Right cardiac atrium (tissue), 5 donors: Measurements from ENCODE around the gene PMFBP1. TPM values are rescaled to one million over a fixed set of nuclear protein-coding genes. Genes with fewer than 3 reads are reported as not detected.

ENCODE experiments used
- ATAC-seq, 2 donors: fragments of 200-7000 bp; cut with Tn5 transposase; one replicate each; pipeline versions ENCODE4 v1.8.0 to v1.9.1; 2020; ENCODE audit warnings: moderate library complexity in 2 of 2, mild to moderate bottlenecking in 1 of 2
- DNase-seq, 3 donors: peaks; one replicate each; pipeline ENCODE4 v3.0.0-alpha.2; 2020
- H3K27ac ChIP-seq: one replicate; pipeline ENCODE4 v1.5.1; 2013; ENCODE audit warnings: mild to moderate bottlenecking, low read length, control low read depth, moderate library complexity
- H3K27me3 ChIP-seq: one replicate; pipeline ENCODE4 v1.6.1; 2013; ENCODE audit not compliant: control insufficient read depth, insufficient read depth
- H3K4me1 ChIP-seq: one replicate; pipeline ENCODE4 v1.6.1; 2013; ENCODE audit warnings: low read length; ENCODE audit not compliant: control insufficient read depth, insufficient read depth
- H3K4me3 ChIP-seq: one replicate; pipeline ENCODE4 v1.5.1; 2013; ENCODE audit warnings: low read length, control low read depth
- H3K9me3 ChIP-seq: one replicate; pipeline ENCODE4 v1.6.1; 2013; ENCODE audit warnings: low read length; ENCODE audit not compliant: control insufficient read depth
- WGBS: extraction: QIAGEN DNeasy Blood & Tissue Kit; methylation state at CpG from one replicate; pipeline ENCODE4 v1.1.7; 2013; 5-methylcytosine and 5-hydroxymethylcytosine counted together
- intact Hi-C, 4 donors: fragments of 100-400 bp; cut with DNase I; formaldehyde crosslinking; loops; one replicate each; pipeline versions ENCODE4 v1.11.0 to v1.14.0; 2022 to 2023
- polyA plus RNA-seq: library from polyadenylated mRNA; stranded (reverse); fragments of 200-250 nt; gene quantifications from one replicate; pipeline ENCODE4 v1.2.3, GENCODE V29; 2013
- total RNA-seq, 4 donors: library from RNA; stranded (reverse); fragmentation: NEBNext Ultra II Directional; extraction: Animal tissue kit (Norgen Biotek cat#: 25700); gene quantifications; one replicate each; pipeline ENCODE4 v1.2.1, GENCODE V29; 2021
- donor health status: healthy with polysubstance abuse.
- donor health status: DM: no; HTN: yes; CAD: no.
- donor health status: DM: no; HTN: no; CAD: no.
- donor health status: DM: no; HTN: yes; CAD: no; lungs with severe emphysema.
- donor health status: DM: yes; HTN: yes; CAD: no.

The PMFBP1 gene
- total and polyA plus RNA-seq, 5 donors, result 0.38 to 0.51 (median 0.43) TPM; not detected in 1

DNA sequence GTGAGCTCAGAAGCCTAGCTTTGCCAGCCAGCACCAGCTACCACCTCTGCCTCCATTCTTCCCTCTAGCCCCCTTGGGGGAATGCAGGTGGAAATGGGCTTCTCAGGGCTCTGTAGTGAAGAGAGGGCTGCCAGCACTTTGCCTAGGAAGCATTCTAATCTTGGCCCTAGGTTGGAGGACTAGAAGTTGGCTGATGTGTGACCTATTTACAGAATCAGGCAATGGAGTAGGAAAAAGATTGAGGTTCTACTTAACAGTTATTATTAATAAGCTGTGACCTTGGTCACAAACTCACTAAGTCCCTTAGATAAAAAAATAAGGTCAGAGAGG, 58.4 kb downstream of the PMFBP1 start:
- H3K4me1 ChIP-seq, result no peaks in the 10 kb centered on the region
- intact Hi-C loops, result no loop called here
- no peak overlapping the region for H3K4me3 ChIP-seq
- DNase-seq, result no peak
- no peaks in the 10 kb centered on the region for H3K27me3 ChIP-seq
- ATAC-seq, result peak; percentile 8 to 17
- no peak overlapping the region for H3K27ac ChIP-seq
- no peaks in the 10 kb centered on the region for H3K9me3 ChIP-seq

GRCh38 chr16:72112906-72113615, 58.9 kb downstream of the PMFBP1 start:
- Histone ChIP-seq H3K4me3 (no peak overlapping the region), H3K27me3 (no peaks in the 10 kb centered on the region), H3K27ac (no peak overlapping the region), H3K9me3 (no peaks in the 10 kb centered on the region), H3K4me1 (no peaks in the 10 kb centered on the region)
- DNase-seq (no peak), ATAC-seq (peak in 1 of 2 donors; percentile 16)
- 93% methylated on average over 7 of the region's 7 CpGs for WGBS
- intact Hi-C loops, result no loop called here

DNA sequence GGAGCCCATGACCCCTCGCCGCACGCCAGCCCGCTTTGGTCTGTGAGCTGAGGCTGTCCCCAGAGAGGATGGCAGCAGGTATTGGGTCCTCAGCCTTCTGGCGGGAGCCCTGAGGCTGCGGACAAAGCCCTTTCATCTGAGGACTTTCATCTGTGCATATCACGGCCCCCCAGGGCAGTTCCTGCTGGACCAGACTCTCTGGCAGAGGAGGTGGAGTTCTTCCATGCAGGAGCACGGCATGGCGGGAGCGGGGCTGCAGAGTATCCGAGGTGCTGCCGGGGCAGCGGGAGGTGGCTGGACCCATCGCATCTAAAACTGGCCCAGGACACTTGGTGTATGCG, 59.5 kb downstream of the PMFBP1 start:
- WGBS, result 93% methylated on average over 15 of the region's 15 CpGs
- H3K27me3 ChIP-seq, result no peaks in the 10 kb centered on the region
- H3K4me1 ChIP-seq, result no peaks in the 10 kb centered on the region
- no peak for ATAC-seq
- peak in 1 of 3 donors; percentile 37 for DNase-seq
- H3K9me3 ChIP-seq, result no peaks in the 10 kb centered on the region
- H3K4me3 ChIP-seq, result no peak overlapping the region
- intact Hi-C loops, result no loop called here
- H3K27ac ChIP-seq, result no peak overlapping the region

DNA sequence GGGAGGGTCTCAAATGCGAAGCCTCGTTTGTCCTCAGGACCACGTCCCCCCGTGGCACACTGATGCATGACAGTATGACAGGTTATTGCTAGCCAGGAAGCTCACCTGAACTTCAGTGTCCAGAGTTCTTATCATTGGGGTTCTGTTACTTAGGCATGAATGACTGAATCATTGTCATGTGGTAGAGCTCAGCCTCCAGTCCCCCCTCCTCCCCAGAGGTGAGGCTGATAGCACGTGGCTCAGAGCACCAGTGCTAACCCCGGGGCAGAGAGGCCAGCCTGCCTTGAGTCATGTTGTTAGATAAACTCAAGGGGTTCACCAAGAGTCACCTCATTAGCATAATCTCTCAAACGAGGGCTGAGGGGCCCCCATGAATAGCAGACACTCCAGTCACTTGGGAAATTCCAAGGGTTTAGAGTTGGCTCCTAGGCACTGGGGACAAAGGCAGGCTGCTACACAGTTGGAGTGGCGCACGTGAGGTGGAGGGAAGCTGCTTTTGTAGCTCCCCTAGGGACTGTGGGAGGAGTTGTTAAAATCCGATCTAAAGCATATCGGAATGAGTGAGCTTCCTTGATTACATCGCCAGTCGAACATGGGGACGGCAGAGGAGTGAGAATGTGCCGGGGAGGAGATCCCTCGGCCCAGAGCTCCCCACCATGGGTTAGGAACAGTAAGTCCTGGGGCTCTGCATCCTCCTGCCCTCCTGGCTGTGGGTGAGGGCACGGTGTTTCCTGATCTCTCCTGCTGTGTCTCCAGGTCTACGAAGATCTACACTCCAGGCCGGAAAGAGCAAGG, 60.1 kb downstream of the PMFBP1 start:
- no peaks in the 10 kb centered on the region for H3K9me3 ChIP-seq
- 75% methylated on average over 19 of the region's 19 CpGs for WGBS
- no peaks in the 10 kb centered on the region for H3K4me1 ChIP-seq
- DNase-seq (no peak), ATAC-seq (peak in 1 of 2 donors; percentile 10)
- no peak overlapping the region for H3K27ac ChIP-seq
- intact Hi-C loops, result no loop called here
- H3K4me3 ChIP-seq, result no peak overlapping the region
- no peaks in the 10 kb centered on the region for H3K27me3 ChIP-seq

GRCh38 chr16:72110662-72111615, 61.0 kb downstream of the PMFBP1 start:
- DNase-seq, result no peak
- Histone ChIP-seq H3K9me3 (no peaks in the 10 kb centered on the region), H3K27ac (no peak overlapping the region), H3K27me3 (no peaks in the 10 kb centered on the region), H3K4me1 (no peaks in the 10 kb centered on the region), H3K4me3 (no peak overlapping the region)
- 93% methylated on average over 23 of the region's 23 CpGs for WGBS
- ATAC-seq, result no peak
- intact Hi-C loops, result no loop called here

DNA sequence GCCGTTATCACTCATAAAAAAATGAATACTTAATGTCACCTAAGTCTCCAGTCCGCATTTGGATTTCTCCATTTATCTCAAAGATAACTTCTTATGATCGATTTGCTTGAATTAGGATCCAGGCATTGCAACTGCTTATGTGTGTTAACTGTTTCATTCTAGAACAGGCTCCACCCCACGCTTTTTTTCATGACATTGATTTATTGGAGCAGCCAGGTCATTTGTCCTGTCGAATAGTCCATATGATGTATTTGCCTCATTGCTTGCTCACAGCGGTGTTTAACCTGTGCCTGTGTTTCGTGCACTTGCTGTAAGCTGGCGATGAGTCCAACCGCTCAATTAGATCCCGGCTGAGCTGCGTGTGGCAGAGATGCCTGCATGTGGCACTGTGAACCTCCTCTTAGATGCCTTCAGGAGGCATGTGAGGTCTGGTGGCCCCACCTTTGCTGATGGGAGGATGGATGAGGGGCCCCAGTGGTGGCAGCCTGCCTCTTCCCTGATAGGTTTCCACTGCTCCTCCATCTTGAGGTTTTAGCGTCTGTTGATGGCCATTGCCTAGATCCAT, 61.9 kb downstream of the PMFBP1 start:
- H3K27me3 ChIP-seq, result no peaks in the 10 kb centered on the region
- no peak for DNase-seq
- intact Hi-C loops, result no loop called here
- H3K4me1 ChIP-seq, result no peaks in the 10 kb centered on the region
- no peak overlapping the region for H3K27ac ChIP-seq
- WGBS, result 91% methylated on average over 12 of the region's 12 CpGs
- no peak overlapping the region for H3K4me3 ChIP-seq
- ATAC-seq, result no peak
- no peaks in the 10 kb centered on the region for H3K9me3 ChIP-seq

- ATAC-seq (no peak), DNase-seq (no peak)
- H3K27me3 ChIP-seq, result no peaks in the 10 kb centered on the region
- whole genome bisulfite sequencing, result 95% methylated on average over 12 of the region's 12 CpGs
- H3K27ac ChIP-seq, result no peak overlapping the region
- intact Hi-C loops, result no loop called here
- H3K4me1 ChIP-seq, result no peaks in the 10 kb centered on the region
- H3K9me3 ChIP-seq, result no peaks in the 10 kb centered on the region
- H3K4me3 ChIP-seq, result no peak overlapping the region
Measured at GRCh38 chr16:72109300-72109699, 62.7 kb downstream of the PMFBP1 start.

DNA sequence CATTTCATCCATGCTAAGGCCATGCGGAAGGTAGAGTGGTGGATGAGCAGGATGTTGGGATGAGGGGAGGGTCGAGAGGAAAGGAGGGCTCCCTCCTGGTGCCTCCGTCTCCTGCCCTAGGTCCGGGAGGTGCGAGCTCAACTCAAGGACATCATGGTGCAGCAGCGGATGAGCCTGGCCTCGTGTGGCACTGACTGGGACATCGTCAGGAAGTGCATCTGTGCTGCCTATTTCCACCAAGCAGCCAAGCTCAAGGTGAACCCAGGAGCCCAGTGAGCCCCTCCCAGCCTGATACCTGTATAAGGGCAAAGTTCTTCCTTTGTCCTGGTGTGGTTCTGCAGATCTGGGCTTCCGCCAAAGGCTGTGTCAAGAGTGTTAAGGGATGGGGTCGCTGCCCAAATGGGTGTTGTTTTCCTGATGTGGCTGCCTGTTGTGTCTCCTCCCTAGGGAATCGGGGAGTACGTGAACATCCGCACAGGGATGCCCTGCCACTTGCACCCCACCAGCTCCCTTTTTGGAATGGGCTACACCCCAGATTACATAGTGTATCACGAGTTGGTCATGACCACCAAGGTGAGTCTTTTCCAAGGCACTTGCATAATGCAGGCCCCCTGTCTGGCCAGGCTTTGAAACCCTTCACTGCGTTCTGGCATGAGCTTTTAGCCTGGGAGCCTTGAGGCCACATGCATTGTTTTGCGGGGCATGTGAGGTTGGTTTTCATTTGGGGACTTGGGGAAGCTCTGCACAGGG, 63.4 kb downstream of the PMFBP1 start:
- ATAC-seq, result no peak
- intact Hi-C loops, result no loop called here
- 89% methylated on average over 16 of the region's 16 CpGs for WGBS
- no peak for DNase-seq
- Histone ChIP-seq H3K9me3 (no peaks in the 10 kb centered on the region), H3K4me1 (no peaks in the 10 kb centered on the region), H3K27ac (no peak overlapping the region), H3K27me3 (no peaks in the 10 kb centered on the region), H3K4me3 (no peak overlapping the region)

- intact Hi-C loops, result no loop called here
- H3K4me1 ChIP-seq, result no peaks in the 10 kb centered on the region
- no peak for DNase-seq
- ATAC-seq, result no peak
- no peak overlapping the region for H3K4me3 ChIP-seq
- H3K27ac ChIP-seq, result no peak overlapping the region
- WGBS, result 92% methylated on average over 17 of the region's 17 CpGs
- no peaks in the 10 kb centered on the region for H3K9me3 ChIP-seq
- H3K27me3 ChIP-seq, result no peaks in the 10 kb centered on the region
Measured at GRCh38 chr16:72107371-72107770, 64.6 kb downstream of the PMFBP1 start.

GRCh38 chr16:72105978-72106377, 66.0 kb downstream of the PMFBP1 start:
- H3K27ac ChIP-seq, result no peak overlapping the region
- no peaks in the 10 kb centered on the region for H3K9me3 ChIP-seq
- no peak overlapping the region for H3K4me3 ChIP-seq
- 98% methylated on average over 12 of the region's 12 CpGs for WGBS
- DNase-seq, result no peak
- intact Hi-C loops, result no loop called here
- no peaks in the 10 kb centered on the region for H3K4me1 ChIP-seq
- ATAC-seq, result no peak
- H3K27me3 ChIP-seq, result no peaks in the 10 kb centered on the region
